Liver (tissue), 9 donors: ENCODE results near the gene INSC. TPM values are rescaled to one million over a fixed set of nuclear protein-coding genes. Genes with fewer than 3 reads are reported as not detected.

Experiments used
- DNase-seq: peaks from one replicate; pipeline ENCODE4 v3.0.0-alpha.2; 2017; ENCODE audit warnings: low spot score
- H3K27ac ChIP-seq, 2 donors: one replicate each; pipeline ENCODE4 v1.7.0; 2013; ENCODE audit warnings: inconsistent platforms in 2 of 2, low read length in 2 of 2, control low read depth in 1 of 2, low read depth in 1 of 2, mild to moderate bottlenecking in 1 of 2
- H3K27me3 ChIP-seq, 4 donors: one replicate each; pipeline versions ENCODE4 v1.6.1 to v1.7.0; 2013; ENCODE audit warnings: low read length in 3 of 4, inconsistent platforms in 1 of 4, mild to moderate bottlenecking in 1 of 4, moderate library complexity in 1 of 4; ENCODE audit not compliant: control insufficient read depth in 4 of 4, insufficient read depth in 4 of 4
- H3K36me3 ChIP-seq, 4 donors: one replicate each; pipeline versions ENCODE4 v1.6.1 to v1.7.0; 2013; ENCODE audit warnings: low read length in 3 of 4, mild to moderate bottlenecking in 3 of 4, low read depth in 1 of 4, moderate library complexity in 1 of 4; ENCODE audit not compliant: control insufficient read depth in 4 of 4, insufficient read depth in 3 of 4
- H3K4me1 ChIP-seq, 4 donors: one replicate each; pipeline versions ENCODE4 v1.6.1 to v1.7.0; 2013; ENCODE audit warnings: low read length in 3 of 4, mild to moderate bottlenecking in 3 of 4, moderate library complexity in 1 of 4; ENCODE audit not compliant: control insufficient read depth in 4 of 4, insufficient read depth in 4 of 4
- H3K4me3 ChIP-seq, 3 donors: one replicate each; pipeline versions ENCODE4 v1.6.1 to v1.7.0; 2013; ENCODE audit warnings: low read length in 3 of 3, control low read depth in 1 of 3, low read depth in 1 of 3, mild to moderate bottlenecking in 1 of 3
- H3K9ac ChIP-seq, 2 donors: one replicate each; pipeline ENCODE4 v1.7.0; 2013; ENCODE audit warnings: low read length in 2 of 2, mild to moderate bottlenecking in 2 of 2, moderate library complexity in 2 of 2, control low read depth in 1 of 2, low read depth in 1 of 2
- H3K9me3 ChIP-seq, 4 donors: one replicate each; pipeline versions ENCODE4 v1.6.1 to v1.7.0; 2013; ENCODE audit warnings: low read length in 3 of 4; ENCODE audit not compliant: control insufficient read depth in 4 of 4
- CTCF ChIP-seq: fragments of 150-350 bp; IDR thresholded peaks from 2 replicates; pipeline ENCODE4 v1.5.1; 2017; ENCODE audit warnings: improper control_type of control experiment, low read depth, low read length; ENCODE audit not compliant: missing input control
- EGR1 ChIP-seq, 2 donors: IDR thresholded peaks; 2 replicates each; pipeline ENCODE4 v1.6.1; 2016 to 2018; ENCODE audit warnings: antibody characterized with exemption in 2 of 2, low read depth in 2 of 2
- FOXA1 ChIP-seq: IDR thresholded peaks from 2 replicates; pipeline ENCODE4 v1.6.1; 2016; ENCODE audit warnings: antibody characterized with exemption
- GABPA ChIP-seq, 2 donors: IDR thresholded peaks in 1 of 2; conservative IDR thresholded peaks in 1 of 2; 2 replicates each; pipeline ENCODE4 v1.6.1; 2016; ENCODE audit warnings: antibody characterized with exemption in 2 of 2, mild to moderate bottlenecking in 1 of 2, moderate library complexity in 1 of 2
- HNF4A ChIP-seq, 2 donors: conservative IDR thresholded peaks; 2 replicates each; pipeline ENCODE4 v1.6.1; 2016; ENCODE audit warnings: antibody characterized with exemption in 2 of 2, mild to moderate bottlenecking in 2 of 2
- HNF4G ChIP-seq: IDR thresholded peaks from 2 replicates; pipeline ENCODE4 v1.6.1; 2016; ENCODE audit warnings: antibody characterized with exemption
- JUND ChIP-seq, 2 donors: IDR thresholded peaks; 2 replicates each; pipeline ENCODE4 v1.6.1; 2016; ENCODE audit warnings: antibody characterized with exemption in 2 of 2
- MAX ChIP-seq: IDR thresholded peaks from 2 replicates; pipeline ENCODE4 v1.6.1; 2016; ENCODE audit warnings: antibody characterized with exemption
- RAD21 ChIP-seq, 2 donors: IDR thresholded peaks; 2 replicates each; pipeline ENCODE4 v1.6.1; 2016; ENCODE audit warnings: antibody characterized with exemption in 2 of 2, mild to moderate bottlenecking in 2 of 2
- RXRA ChIP-seq, 2 donors: IDR thresholded peaks; 2 replicates each; pipeline ENCODE4 v1.6.1; 2017 to 2018; ENCODE audit warnings: antibody characterized with exemption in 2 of 2, mild to moderate bottlenecking in 1 of 2
- SP1 ChIP-seq: IDR thresholded peaks from 2 replicates; pipeline ENCODE4 v1.6.1; 2018; ENCODE audit warnings: antibody characterized with exemption, mild to moderate bottlenecking
- TAF1 ChIP-seq: conservative IDR thresholded peaks from 2 replicates; pipeline ENCODE4 v1.6.1; 2016; ENCODE audit warnings: antibody characterized with exemption, mild to moderate bottlenecking
- YY1 ChIP-seq: IDR thresholded peaks from 2 replicates; pipeline ENCODE4 v1.6.1; 2016; ENCODE audit warnings: antibody characterized with exemption, mild to moderate bottlenecking
- whole genome bisulfite sequencing: extraction: QIAGEN DNeasy Blood & Tissue Kit; methylation state at CpG from one replicate; pipeline ENCODE4 v1.1.7; 2013; 5-methylcytosine and 5-hydroxymethylcytosine counted together
- polyA plus RNA-seq, 2 donors: library from polyadenylated mRNA; stranded (reverse) in 1 of 2; unstranded in 1 of 2; fragments of 200-250 nt in 1 of 2; fragments of >200 nt in 1 of 2; fragmentation: Nextera tagmentation in 1 of 2; extraction: Ambion mirVana in 1 of 2; gene quantifications; one replicate each; pipeline versions ENCODE4 v1.2.1 to v1.2.3, GENCODE V29; 2013 to 2015
- total RNA-seq, 2 donors: library from RNA; depleted of rRNA; stranded (reverse); fragments of >200 nt; gene quantifications; one replicate each; pipeline ENCODE4 v1.2.3, GENCODE V29; 2014
- TF ChIP-seq, protein P1 (sequence below): IDR thresholded peaks from 2 replicates; pipeline ENCODE4 v1.6.1; 2016; ENCODE audit warnings: antibody characterized with exemption
- TF ChIP-seq, protein P2 (sequence below): IDR thresholded peaks from 2 replicates; pipeline ENCODE4 v1.6.1; 2016; ENCODE audit warnings: antibody characterized with exemption, mild to moderate bottlenecking
- TF ChIP-seq, protein P3 (sequence below): IDR thresholded peaks from 2 replicates; pipeline ENCODE4 v1.6.1; 2016; ENCODE audit warnings: antibody characterized with exemption
- donor health status: healthy.
- donor health status: healthy.
- donor health status: healthy.
- donor health status: healthy.
- donor health status: healthy.

INSC gene
- total and polyA plus RNA-seq, 4 donors = 0.02 to 0.25 (median 0.12) TPM

GRCh38 chr11:15091175-15091574, 23.5 kb upstream of the INSC start:
- H3K27me3 ChIP-seq = no peaks in the 10 kb centered on the region
- no peak overlapping the region for H3K9ac ChIP-seq
- no peak overlapping the region for H3K4me3 ChIP-seq
- no peak overlapping the region for H3K27ac ChIP-seq
- no peak for DNase-seq
- no peaks in the 10 kb centered on the region for H3K4me1 ChIP-seq
- no peak for TF ChIP-seq GABPA (IDR thresholded peaks at IDR 0.05 in 1 of 2, conservative IDR thresholded peaks at IDR 0.05 in 1 of 2)
- no peaks in the 10 kb centered on the region for H3K9me3 ChIP-seq
- H3K36me3 ChIP-seq = no peaks in the 10 kb centered on the region

- H3K4me1 ChIP-seq = no peaks in the 10 kb centered on the region
- H3K4me3 ChIP-seq = no peak overlapping the region
- no peaks in the 10 kb centered on the region for H3K36me3 ChIP-seq
- WGBS = 95% methylated on average over 1 of the region's 1 CpG
- no peak for TF ChIP-seq EGR1 (IDR thresholded peaks at IDR 0.05; ENCODE audit: low read depth in 2 of 2)
- no peak for TF ChIP-seq TAF1
- no peak for TF ChIP-seq GABPA (IDR thresholded peaks at IDR 0.05 in 1 of 2, conservative IDR thresholded peaks at IDR 0.05 in 1 of 2)
- TF ChIP-seq, protein P1, sequence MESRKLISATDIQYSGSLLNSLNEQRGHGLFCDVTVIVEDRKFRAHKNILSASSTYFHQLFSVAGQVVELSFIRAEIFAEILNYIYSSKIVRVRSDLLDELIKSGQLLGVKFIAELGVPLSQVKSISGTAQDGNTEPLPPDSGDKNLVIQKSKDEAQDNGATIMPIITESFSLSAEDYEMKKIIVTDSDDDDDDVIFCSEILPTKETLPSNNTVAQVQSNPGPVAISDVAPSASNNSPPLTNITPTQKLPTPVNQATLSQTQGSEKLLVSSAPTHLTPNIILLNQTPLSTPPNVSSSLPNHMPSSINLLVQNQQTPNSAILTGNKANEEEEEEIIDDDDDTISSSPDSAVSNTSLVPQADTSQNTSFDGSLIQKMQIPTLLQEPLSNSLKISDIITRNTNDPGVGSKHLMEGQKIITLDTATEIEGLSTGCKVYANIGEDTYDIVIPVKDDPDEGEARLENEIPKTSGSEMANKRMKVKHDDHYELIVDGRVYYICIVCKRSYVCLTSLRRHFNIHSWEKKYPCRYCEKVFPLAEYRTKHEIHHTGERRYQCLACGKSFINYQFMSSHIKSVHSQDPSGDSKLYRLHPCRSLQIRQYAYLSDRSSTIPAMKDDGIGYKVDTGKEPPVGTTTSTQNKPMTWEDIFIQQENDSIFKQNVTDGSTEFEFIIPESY = no peak
- no peak for TF ChIP-seq RAD21 (IDR thresholded peaks at IDR 0.05)
- TF ChIP-seq SP1 = no peak
- TF ChIP-seq, protein P2, sequence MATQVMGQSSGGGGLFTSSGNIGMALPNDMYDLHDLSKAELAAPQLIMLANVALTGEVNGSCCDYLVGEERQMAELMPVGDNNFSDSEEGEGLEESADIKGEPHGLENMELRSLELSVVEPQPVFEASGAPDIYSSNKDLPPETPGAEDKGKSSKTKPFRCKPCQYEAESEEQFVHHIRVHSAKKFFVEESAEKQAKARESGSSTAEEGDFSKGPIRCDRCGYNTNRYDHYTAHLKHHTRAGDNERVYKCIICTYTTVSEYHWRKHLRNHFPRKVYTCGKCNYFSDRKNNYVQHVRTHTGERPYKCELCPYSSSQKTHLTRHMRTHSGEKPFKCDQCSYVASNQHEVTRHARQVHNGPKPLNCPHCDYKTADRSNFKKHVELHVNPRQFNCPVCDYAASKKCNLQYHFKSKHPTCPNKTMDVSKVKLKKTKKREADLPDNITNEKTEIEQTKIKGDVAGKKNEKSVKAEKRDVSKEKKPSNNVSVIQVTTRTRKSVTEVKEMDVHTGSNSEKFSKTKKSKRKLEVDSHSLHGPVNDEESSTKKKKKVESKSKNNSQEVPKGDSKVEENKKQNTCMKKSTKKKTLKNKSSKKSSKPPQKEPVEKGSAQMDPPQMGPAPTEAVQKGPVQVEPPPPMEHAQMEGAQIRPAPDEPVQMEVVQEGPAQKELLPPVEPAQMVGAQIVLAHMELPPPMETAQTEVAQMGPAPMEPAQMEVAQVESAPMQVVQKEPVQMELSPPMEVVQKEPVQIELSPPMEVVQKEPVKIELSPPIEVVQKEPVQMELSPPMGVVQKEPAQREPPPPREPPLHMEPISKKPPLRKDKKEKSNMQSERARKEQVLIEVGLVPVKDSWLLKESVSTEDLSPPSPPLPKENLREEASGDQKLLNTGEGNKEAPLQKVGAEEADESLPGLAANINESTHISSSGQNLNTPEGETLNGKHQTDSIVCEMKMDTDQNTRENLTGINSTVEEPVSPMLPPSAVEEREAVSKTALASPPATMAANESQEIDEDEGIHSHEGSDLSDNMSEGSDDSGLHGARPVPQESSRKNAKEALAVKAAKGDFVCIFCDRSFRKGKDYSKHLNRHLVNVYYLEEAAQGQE = no peak
- no peak for TF ChIP-seq HNF4A (conservative IDR thresholded peaks at IDR 0.05)
- TF ChIP-seq HNF4G = no peak
- no peak for TF ChIP-seq FOXA1
- no peak for TF ChIP-seq MAX
- TF ChIP-seq JUND (IDR thresholded peaks at IDR 0.05) = no peak
- H3K9ac ChIP-seq = no peak overlapping the region
- no peak for DNase-seq
- H3K27me3 ChIP-seq = no peaks in the 10 kb centered on the region
- no peak overlapping the region for H3K27ac ChIP-seq
- H3K9me3 ChIP-seq = no peaks in the 10 kb centered on the region
These were observed 23.1 kb upstream of the INSC start for GRCh38 chr11:15091625-15092024.

- Histone ChIP-seq H3K27me3 (no peaks in the 10 kb centered on the region), H3K4me3 (no peak overlapping the region), H3K9me3 (no peaks in the 10 kb centered on the region), H3K36me3 (no peaks in the 10 kb centered on the region), H3K9ac (no peak overlapping the region), H3K4me1 (no peaks in the 10 kb centered on the region), H3K27ac (no peak overlapping the region)
- 73% methylated on average over 2 of the region's 2 CpGs for WGBS
- DNase-seq = no peak
- TF ChIP-seq MAX = no peak
- TF ChIP-seq YY1 = no peak
- TF ChIP-seq, protein P3, sequence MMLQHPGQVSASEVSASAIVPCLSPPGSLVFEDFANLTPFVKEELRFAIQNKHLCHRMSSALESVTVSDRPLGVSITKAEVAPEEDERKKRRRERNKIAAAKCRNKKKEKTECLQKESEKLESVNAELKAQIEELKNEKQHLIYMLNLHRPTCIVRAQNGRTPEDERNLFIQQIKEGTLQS = no peak
- no peak for TF ChIP-seq FOXA1
- no peak for TF ChIP-seq RAD21 (IDR thresholded peaks at IDR 0.05)
- TF ChIP-seq, protein P1 = no peak
- no peak for TF ChIP-seq EGR1 (IDR thresholded peaks at IDR 0.05; ENCODE audit: low read depth in 2 of 2)
- no peak for TF ChIP-seq RXRA (IDR thresholded peaks at IDR 0.05)
- no peak for TF ChIP-seq GABPA (IDR thresholded peaks at IDR 0.05 in 1 of 2, conservative IDR thresholded peaks at IDR 0.05 in 1 of 2)
- TF ChIP-seq CTCF = no peak
- no peak for TF ChIP-seq HNF4A (conservative IDR thresholded peaks at IDR 0.05)
These were observed 21.3 kb upstream of the INSC start for GRCh38 chr11:15093432-15093831.
